ENCODE results near the gene DCAF15.

DCAF15 gene

DNA sequence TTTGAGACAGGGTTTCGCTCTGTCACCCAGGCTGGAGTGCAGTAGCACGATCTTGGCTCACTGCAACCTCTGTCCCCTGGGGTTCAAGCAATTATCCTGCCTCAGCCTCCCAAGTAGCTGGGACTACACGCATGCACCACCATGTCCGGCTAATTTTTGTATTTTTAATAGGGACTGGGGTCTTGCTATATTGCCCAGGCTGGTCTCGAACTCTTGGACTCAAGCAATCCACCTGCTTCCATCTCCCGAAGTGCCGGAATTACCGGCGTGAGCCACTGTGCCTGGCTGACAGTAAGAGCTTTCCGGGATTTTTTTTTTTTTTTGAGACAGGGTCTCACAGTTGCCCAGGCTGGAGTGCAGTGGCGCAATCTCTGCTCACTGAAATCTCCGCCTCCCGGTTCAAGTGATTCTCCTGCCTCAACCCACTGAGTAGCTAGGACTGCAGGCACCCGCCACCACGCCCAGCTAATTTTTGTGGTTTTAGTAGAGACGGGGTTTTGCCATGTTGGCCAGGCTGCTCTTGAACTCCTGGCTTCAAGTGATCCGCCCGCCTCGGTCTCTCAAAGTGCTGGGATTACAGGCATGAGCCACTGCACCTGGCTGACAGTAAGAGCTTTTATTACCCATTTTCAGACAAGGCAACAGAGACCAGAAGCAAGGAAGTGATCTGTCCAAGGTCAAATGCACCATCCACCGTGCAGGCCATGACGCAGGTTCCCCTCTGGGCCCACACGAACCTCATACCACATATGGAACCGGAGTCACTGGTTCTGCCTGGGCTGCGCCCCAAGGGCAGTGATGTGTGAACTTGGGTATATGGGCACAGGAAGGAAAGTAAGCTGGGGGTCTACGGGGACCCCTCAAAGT, 32.8 kb downstream of the DCAF15 start:
- no peak overlapping the region for H3K4me3 ChIP-seq (ENCODE audit: control insufficient read depth, low read depth, low read length)
- TF ChIP-seq, protein P1, sequence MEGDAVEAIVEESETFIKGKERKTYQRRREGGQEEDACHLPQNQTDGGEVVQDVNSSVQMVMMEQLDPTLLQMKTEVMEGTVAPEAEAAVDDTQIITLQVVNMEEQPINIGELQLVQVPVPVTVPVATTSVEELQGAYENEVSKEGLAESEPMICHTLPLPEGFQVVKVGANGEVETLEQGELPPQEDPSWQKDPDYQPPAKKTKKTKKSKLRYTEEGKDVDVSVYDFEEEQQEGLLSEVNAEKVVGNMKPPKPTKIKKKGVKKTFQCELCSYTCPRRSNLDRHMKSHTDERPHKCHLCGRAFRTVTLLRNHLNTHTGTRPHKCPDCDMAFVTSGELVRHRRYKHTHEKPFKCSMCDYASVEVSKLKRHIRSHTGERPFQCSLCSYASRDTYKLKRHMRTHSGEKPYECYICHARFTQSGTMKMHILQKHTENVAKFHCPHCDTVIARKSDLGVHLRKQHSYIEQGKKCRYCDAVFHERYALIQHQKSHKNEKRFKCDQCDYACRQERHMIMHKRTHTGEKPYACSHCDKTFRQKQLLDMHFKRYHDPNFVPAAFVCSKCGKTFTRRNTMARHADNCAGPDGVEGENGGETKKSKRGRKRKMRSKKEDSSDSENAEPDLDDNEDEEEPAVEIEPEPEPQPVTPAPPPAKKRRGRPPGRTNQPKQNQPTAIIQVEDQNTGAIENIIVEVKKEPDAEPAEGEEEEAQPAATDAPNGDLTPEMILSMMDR (conservative IDR thresholded peaks at IDR 0.05; ENCODE audit: control insufficient read depth, insufficient read depth, low read depth, low read length), result no peak
- no peak for DNase-seq (ENCODE audit: low read depth)

DNA sequence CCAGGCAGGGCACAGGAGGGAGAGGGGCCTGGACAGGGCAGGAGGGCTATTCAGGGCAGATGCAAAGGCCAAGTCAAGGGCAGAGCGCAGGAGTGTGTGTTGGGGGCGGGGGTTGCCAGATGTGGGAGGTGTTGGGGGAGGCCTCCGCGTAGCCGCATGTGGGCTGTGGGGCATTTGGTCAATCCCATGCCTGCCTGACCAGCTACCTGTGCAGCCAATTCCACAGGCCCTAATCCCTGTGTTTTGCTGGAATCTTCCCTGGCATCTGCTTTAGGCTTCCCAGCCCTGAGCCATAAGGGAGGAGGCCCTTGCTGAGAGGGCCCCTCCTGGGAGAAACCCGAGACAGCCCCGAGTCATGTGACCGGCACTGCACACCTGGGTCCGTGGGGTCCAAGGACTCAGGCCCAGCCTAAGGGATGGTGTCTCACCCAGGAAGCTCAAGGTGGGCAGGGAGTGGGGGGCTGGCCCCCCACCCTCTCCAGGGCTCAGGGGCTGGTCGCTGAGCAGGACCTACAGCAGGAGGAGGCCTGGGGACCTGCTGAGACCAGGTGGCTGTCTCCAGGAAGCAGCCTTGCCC, 33.5 kb downstream of the DCAF15 start:
- no peak for DNase-seq (ENCODE audit: low read depth)
- H3K4me3 ChIP-seq (ENCODE audit: control insufficient read depth, low read depth, low read length), result no peak overlapping the region

DNA sequence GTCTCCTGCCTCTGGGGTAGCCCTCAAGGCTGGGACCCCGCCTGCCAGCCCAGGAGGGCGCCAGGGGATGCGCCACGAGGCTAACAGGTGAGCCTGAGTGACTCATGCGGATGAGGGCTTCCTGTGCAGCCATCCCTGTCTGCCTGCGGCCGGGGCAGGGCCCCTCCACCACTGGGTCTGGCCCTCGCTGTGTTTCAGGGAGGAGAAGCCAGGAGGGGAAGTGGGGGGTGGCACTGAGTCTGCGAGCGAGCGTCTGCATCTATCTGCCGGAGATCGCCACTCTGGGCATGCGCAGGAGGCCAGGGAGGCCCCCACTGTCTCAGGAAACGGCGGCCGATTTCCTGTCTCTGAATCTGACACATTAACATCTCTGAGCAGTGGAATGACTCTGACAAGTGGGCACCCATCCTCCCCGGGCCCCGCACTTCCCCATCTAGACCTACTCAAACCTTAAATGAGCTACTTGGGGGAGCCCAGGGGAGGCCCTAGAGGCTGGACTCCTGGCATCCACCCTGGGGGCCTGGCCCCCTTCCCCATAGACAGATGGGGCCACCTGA, 34.1 kb downstream of the DCAF15 start:
- TF ChIP-seq, protein P1 (conservative IDR thresholded peaks at IDR 0.05; ENCODE audit: control insufficient read depth, insufficient read depth, low read depth, low read length), result no peak
- DNase-seq (ENCODE audit: low read depth), result peak; percentile 57
- no peak overlapping the region for H3K4me3 ChIP-seq (ENCODE audit: control insufficient read depth, low read depth, low read length)

More for the DNA sequence above, 33.5 kb downstream of the DCAF15 start:
- TF ChIP-seq, protein P1 (conservative IDR thresholded peaks at IDR 0.05; ENCODE audit: control insufficient read depth, insufficient read depth, low read depth, low read length), result no peak

DNA sequence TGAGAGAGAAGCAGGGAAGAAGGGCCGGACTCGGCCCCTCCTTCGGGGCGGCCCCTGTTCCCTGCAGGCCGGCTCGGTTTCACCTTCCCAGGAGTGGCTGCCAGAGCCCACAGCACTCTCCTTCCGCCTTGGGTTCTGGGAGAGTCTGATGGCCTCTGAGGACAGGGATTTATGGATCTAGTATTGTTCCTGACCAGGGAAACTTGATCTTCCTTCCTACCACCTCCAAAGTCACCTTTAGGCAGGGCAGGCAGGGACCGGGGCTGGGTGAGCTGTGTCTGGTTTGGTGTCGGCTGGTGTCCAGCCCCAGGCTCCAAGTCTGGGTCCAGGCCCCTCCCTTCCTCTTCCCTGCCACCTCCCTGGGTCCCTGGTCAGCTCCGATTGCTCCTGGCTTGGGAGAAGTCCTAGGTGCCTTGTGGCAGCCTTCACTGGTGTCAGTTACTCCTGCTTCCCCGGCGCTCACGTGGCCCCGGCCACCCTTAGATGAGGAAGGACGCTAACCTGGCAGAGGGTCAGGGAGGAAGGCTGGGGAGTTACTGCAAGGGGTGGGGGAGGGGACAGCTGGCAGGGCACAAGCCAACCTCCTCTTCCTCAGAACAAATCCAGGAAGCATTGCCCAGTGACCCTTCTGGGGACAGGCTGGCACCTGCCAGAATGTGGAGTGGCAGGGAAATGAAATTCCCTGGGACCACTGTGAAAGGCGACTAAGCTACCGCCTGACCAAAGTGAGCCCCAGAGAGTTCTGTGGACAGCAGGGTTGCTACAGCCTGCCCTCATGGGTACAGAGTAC, 35.0 kb downstream of the DCAF15 start:
- TF ChIP-seq, protein P1 (conservative IDR thresholded peaks at IDR 0.05; ENCODE audit: control insufficient read depth, insufficient read depth, low read depth, low read length), result no peak
- no peak for DNase-seq (ENCODE audit: low read depth)
- H3K4me3 ChIP-seq (ENCODE audit: control insufficient read depth, low read depth, low read length), result no peak overlapping the region

DNA sequence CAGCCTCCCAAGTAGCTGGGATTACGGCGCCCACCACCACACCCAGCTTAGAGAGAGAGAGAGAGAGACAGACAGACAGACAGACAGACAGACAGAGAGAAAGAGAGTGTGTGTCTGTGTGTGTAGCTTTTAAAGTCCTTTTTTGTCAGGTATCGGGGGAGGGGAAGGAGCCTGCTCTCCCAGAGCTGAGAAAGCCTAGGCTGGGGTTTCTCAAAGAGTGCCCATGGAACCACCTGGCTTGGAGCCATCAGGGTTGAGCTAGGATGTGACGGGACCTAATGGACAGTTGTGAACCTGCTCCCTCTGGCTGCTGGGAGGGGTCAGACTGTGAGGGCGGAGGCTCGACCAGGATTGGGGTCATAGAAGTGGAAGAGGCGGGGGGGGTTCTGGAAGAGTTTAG, 37.2 kb downstream of the DCAF15 start:
- H3K4me3 ChIP-seq (ENCODE audit: control insufficient read depth, low read depth, low read length), result no peak overlapping the region
- TF ChIP-seq, protein P1 (conservative IDR thresholded peaks at IDR 0.05; ENCODE audit: control insufficient read depth, insufficient read depth, low read depth, low read length), result no peak
- DNase-seq (ENCODE audit: low read depth), result no peak

DNA sequence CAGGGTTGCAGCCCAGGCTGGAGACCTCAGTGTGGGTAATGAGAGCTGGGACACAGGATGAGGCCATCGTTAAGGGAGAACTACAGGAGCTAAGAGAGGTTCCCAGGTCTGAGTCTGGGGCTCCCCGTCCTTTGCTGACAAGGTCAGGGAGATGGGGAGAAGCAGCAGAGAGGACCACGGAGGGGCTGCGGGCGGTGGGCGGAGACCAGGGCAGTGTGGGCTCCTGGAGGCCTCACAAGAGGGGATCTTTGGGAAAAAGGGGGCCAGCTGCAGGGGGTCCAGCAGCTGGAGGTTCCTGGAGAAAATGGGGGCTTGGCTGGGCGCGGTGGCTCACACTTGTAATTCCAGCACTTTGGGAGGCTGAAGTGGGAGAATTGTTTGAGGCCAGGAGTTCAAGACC, 37.8 kb downstream of the DCAF15 start:
- no peak overlapping the region for H3K4me3 ChIP-seq (ENCODE audit: control insufficient read depth, low read depth, low read length)
- DNase-seq (ENCODE audit: low read depth), result no peak
- TF ChIP-seq, protein P1 (conservative IDR thresholded peaks at IDR 0.05; ENCODE audit: control insufficient read depth, insufficient read depth, low read depth, low read length), result no peak

All from fibroblast of mammary gland (primary cell).